Mucosa of descending colon (tissue), 3 donors: ENCODE measurements around the gene FARS2. TPM values are rescaled to one million over a fixed set of nuclear protein-coding genes. Genes with fewer than 3 reads are reported as not detected.

ENCODE experiments used
- ATAC-seq: fragments of 200-7000 bp; cut with Tn5 transposase; one replicate; pipeline ENCODE4 v1.9.1; 2020; ENCODE audit warnings: mild to moderate bottlenecking, moderate library complexity
- DNase-seq, 3 donors: peaks; one replicate each; pipeline ENCODE4 v3.0.0-alpha.2; 2020
- H3K36me3 ChIP-seq: fragments of 200-600 bp; one replicate; pipeline ENCODE4 v1.8.0; 2021; ENCODE audit warnings: low read depth, mild to moderate bottlenecking
- H3K4me1 ChIP-seq: fragments of 200-600 bp; one replicate; pipeline ENCODE4 v1.8.0; 2021; ENCODE audit warnings: low read depth, mild to moderate bottlenecking
- H3K4me3 ChIP-seq: fragments of 200-600 bp; one replicate; pipeline ENCODE4 v1.8.0; 2021; ENCODE audit warnings: mild to moderate bottlenecking
- H3K9me3 ChIP-seq: fragments of 200-600 bp; one replicate; pipeline ENCODE4 v1.8.0; 2021; ENCODE audit warnings: mild to moderate bottlenecking
- intact Hi-C, 2 donors: fragments of 100-400 bp; cut with DNase I in 1 of 2; cut with micrococcal nuclease in 1 of 2; formaldehyde crosslinking; loops; one replicate each; pipeline versions ENCODE4 v1.11.0 to v1.11.1; 2022; cut with DNase I, micrococcal nuclease
- total RNA-seq, 3 donors: library from RNA; stranded (reverse); fragmentation: NEBNext Ultra II Directional in 2 of 3; extraction: Animal tissue kit (Norgen Biotek cat#: 25700) in 2 of 3; gene quantifications; one replicate each; pipeline versions ENCODE4 v1.2.1 to v1.2.4, GENCODE V29; 2021 to 2023
- TF ChIP-seq, protein P1 (sequence below): fragments of 200-600 bp; IDR thresholded peaks from one replicate; pipeline ENCODE4 v1.8.0; 2022; ENCODE audit warnings: antibody characterized with exemption, mild to moderate bottlenecking
- donor health status: DM: no; HTN: no; CAD: no; lungs with moderate emphysema.
- donor health status: DM: no; HTN: no; CAD: no.
- donor health status: DM: no; HTN: yes; CAD: no.

Gene FARS2
- total RNA-seq, 3 donors from 2014 or later, result 15.2 to 21.6 (median 17.2) TPM

- Histone ChIP-seq H3K9me3 (no peaks in the 10 kb centered on the region), H3K4me1 (no peaks in the 10 kb centered on the region), H3K36me3 (no peaks in the 10 kb centered on the region), H3K4me3 (no peak overlapping the region)
- TF ChIP-seq, protein P1, sequence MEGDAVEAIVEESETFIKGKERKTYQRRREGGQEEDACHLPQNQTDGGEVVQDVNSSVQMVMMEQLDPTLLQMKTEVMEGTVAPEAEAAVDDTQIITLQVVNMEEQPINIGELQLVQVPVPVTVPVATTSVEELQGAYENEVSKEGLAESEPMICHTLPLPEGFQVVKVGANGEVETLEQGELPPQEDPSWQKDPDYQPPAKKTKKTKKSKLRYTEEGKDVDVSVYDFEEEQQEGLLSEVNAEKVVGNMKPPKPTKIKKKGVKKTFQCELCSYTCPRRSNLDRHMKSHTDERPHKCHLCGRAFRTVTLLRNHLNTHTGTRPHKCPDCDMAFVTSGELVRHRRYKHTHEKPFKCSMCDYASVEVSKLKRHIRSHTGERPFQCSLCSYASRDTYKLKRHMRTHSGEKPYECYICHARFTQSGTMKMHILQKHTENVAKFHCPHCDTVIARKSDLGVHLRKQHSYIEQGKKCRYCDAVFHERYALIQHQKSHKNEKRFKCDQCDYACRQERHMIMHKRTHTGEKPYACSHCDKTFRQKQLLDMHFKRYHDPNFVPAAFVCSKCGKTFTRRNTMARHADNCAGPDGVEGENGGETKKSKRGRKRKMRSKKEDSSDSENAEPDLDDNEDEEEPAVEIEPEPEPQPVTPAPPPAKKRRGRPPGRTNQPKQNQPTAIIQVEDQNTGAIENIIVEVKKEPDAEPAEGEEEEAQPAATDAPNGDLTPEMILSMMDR, result no peak
- intact Hi-C loops, result no loop called here
- DNase-seq (no peak), ATAC-seq (no peak)
Measured at GRCh38 chr6:5457041-5457440, 195.7 kb downstream of the FARS2 start.

DNA sequence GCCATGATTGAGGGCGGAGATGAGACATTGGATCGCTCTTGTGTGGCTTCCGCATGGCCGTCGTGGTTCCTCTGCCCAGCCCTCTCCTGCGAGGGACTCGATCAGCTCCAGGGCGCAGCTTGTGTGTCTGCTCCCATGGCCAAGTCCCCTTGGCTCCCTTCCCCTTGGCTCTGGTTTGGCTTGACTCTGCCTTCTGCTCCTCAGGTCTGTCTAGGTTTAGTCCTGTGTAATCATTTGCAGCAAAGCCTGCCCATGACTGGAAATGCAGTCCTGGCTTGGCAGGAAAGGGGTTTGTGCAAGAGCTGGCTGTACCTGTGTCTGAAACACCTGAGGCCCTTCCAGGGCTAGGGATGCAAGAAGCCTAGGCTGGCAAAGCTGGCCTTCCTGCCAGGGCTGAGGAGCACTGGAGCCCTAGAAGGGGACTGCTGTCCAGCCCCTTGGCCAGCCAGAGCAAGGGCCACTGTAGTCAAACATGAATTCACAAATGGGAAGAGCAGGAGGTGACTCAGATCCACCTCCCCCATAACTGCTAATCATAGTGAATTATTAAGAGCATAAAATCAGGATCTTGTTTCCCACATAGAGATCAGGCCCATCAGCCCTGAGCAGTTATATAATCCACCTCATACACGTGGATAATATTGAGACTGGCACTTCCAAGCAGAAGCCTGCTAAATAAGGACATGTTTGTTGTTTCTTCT is 196.8 kb downstream of the FARS2 start:
- TF ChIP-seq, protein P1, result no peak
- Histone ChIP-seq H3K4me1 (no peaks in the 10 kb centered on the region), H3K9me3 (no peaks in the 10 kb centered on the region), H3K36me3 (no peaks in the 10 kb centered on the region), H3K4me3 (no peak overlapping the region)
- intact Hi-C loops, result no loop called here
- peak in 2 of 3 donors; percentile 17 to 33 for DNase-seq
- ATAC-seq, result peak; percentile 50

DNA sequence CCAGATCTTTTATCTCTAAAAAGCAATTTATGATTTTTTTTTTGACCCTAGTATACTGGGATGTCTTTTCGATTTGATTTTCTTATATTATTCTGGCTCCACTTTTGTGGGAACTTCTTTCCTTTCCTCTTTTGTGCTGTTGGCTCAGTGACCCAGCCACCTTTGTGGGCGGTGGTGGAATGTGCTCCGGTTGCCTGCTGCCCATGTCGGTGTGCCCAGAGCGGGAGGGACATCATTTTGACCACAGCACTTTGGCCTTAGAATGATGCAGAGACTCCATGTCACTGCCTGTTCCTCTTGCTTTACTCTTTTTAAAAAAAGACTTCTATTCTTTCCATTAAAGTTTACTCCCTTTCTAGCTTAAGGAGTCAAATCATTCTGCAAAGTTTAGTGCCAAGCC is 198.0 kb downstream of the FARS2 start:
- ATAC-seq, result no peak
- intact Hi-C loops, result no loop called here
- TF ChIP-seq, protein P1, result no peak

DNA sequence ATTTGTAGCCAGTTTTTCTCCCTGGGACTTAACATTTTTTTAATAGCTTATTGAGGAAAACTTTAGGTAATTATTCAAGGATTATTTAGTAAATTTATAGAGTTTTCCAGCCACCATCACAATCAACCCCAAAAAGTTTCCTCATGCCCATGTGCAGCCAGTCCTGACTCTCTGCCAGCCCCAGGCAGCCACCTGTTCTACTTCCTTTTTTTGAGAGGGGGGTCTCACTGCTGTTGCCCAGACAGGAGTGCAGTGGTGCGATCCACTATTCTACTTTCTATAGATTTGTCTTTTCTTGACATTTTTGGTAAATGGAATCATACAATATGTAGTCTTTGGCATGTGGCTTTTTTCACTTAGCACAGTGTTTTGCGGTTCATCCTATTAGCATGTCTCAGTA is 200.1 kb downstream of the FARS2 start:
- TF ChIP-seq, protein P1, result no peak
- intact Hi-C loops, result no loop called here
- no peak overlapping the region for H3K4me3 ChIP-seq
- no peaks in the 10 kb centered on the region for H3K36me3 ChIP-seq
- DNase-seq (no peak), ATAC-seq (no peak)
- H3K4me1 ChIP-seq, result no peaks in the 10 kb centered on the region
- no peaks in the 10 kb centered on the region for H3K9me3 ChIP-seq

More for the DNA sequence above, 198.0 kb downstream of the FARS2 start:
- Histone ChIP-seq H3K4me3 (no peak overlapping the region), H3K36me3 (no peaks in the 10 kb centered on the region), H3K4me1 (no peaks in the 10 kb centered on the region), H3K9me3 (no peaks in the 10 kb centered on the region)
- DNase-seq, result no peak

DNA sequence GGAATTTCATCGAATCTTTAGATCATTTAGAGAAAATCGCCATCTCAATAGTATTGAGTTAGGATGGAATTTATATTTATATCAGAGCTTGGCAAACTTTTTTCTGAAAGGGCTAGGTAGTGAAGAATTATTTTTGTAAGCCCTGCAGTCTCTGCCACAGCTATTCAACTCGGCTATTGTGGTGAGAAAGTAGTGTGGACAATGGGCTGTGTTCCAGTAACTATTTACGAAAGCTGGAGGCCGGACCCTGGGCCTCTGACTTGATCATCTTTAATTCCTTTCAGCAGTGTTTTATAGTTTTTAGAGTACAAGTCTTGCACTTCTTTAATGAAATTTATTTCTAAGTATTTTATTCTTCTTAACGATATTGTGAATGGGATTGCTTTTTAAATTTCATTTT is 201.5 kb downstream of the FARS2 start:
- DNase-seq (no peak), ATAC-seq (no peak)
- no peaks in the 10 kb centered on the region for H3K4me1 ChIP-seq
- no peaks in the 10 kb centered on the region for H3K36me3 ChIP-seq
- TF ChIP-seq, protein P1, result no peak
- H3K4me3 ChIP-seq, result no peak overlapping the region
- intact Hi-C loops, result no loop called here
- no peaks in the 10 kb centered on the region for H3K9me3 ChIP-seq
